NCI-H748 treated with DMSO at 0.1 percent for 48 hours (cell line): Measurements from ENCODE around the gene SUMO1.
A peak's percentile ranks its signal among the peaks of the same experiment; 100 is the strongest.
"Not testable (repeated sequence)": the region's sequence is repeated elsewhere in the genome, so short reads cannot be mapped to it uniquely, and the experiment has no call there.

Experiments used
- DNase-seq: peaks from one replicate; lab custom pipeline; 2025; lab: John Stamatoyannopoulos, UW

The SUMO1 gene

DNA sequence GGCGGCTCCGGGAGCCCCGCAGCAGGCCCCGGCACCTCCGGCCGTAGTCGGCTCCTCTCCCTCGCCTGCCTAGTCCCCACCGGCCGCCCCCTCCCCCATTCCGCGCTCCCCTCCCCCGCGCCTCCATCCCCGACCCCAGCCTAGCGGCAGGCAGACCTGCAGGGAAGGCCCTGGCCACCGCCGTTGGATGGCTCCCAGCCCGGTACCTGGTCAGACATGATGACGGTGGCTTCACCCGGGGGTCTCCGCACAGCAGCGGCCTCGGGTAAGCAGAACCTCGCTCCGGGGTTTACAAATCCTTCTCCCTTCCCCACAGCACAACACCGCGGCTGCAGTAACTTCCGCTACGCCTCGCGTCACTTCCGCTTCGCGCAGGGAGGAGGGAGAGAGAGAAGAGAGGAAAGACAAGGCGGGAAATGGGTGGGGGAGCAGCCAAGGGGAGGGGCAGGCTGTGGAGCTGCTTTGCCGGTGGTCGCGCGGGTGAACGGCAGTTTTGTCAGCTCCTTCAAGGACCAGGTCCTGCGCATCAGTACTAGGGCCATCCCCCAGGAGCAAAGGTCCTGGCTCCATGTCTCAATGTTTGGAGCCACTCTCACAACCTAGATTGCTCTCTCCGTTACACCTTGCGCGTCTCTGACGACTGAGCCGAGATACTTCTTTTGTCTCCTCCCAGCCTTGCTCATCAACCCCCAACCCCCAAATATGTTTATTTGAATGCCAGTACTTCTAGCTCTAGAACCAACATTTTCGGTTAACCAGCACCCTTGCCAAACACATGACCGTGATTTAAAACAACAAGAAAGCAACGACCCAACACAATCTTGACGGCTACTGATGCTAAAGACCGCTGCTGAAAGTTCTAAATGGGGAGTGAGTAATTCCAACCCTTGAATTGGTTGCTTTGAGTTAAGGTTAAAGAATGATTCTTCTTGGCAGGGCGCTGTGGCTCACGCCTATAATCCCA lies at the start of gene SUMO1:
SUMO1 (minus strand) TSS at position 364 of the 964 bp plus-strand sequence; CDS start at position 218, 146 bp downstream.
- DNase-seq: peak; percentile 86

DNA sequence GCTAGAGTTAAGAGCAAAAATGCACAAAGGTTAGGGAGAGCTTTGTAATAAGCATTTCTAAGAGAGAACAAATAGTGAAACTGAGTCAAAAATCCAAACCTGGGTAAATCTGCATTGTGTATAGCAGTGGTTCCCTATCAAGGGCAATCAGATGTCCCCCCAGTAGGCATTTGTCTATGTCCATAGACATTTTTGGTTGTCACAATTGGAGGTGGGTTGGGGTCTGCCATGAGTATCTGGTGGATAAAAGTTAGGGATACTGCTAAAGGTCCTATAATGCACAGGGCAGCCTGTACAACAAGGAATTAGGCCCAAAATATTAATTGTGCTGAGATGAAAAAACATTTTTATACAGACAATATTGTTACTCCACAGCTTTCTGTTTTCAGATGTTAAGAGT lies 48.2 kb upstream of the SUMO1 start:
- no peak for DNase-seq

DNA sequence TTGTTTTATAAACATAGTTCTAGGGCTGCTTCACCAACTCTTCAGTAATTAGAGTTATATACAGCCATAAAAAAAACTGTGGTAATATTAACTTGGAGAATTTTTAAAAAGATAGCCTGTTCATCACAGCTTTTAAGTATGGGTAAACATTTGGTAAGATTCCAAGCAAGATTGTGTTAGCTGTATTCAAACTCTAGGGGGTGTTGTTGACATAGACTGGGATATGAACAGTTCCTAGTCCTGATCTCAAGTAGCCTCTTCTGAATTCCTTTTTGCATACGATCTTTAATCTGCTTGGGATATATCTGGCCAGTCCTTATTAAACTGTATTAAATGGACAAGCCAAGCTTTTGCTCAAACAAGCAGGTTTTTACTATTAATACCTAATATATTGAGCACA lies 40.5 kb upstream of the SUMO1 start:
- peak; percentile 7 for DNase-seq

DNA sequence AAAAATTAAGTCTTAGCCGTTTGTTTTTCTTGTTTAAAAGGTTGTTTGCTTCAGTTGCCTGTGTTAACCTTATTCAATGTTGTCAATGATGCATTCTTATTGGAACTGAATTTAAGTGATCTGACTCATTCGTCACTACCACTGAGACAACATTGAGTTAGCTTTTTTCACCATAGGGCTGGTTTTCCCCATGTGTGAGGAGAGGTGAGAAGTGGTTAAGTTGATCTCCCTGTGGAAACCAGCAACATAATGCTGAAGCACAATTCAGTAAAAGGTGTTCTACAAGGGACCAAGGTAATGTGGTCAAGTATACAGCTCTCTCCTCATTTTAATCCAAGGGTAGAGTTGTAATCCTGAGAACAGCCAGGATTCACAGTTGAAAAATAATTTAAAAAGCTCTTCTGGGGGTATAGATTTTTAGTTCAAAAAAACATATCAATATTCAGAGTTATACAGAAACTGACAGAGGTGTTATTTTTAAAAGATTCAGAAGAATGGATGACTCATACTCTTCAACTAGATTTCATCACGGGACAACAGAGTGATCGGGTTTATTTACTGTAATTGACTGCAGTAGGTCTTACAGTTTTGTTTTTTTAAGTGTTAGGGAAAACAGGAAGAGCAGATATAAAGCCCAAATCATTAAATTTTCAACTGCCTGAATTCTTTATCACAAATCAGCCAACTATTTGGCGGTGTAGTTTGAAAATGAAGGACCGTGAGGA lies 39.8 kb upstream of the SUMO1 start:
- no peak for DNase-seq

GRCh38 chr2:202276078-202276720 lies 37.8 kb upstream of the SUMO1 start:
- not testable (repeated sequence) for DNase-seq

GRCh38 chr2:202270487-202270886 lies 32.1 kb upstream of the SUMO1 start:
- no peak for DNase-seq

- no peak for DNase-seq
Measured at GRCh38 chr2:202269585-202269984, 31.2 kb upstream of the SUMO1 start.

- peak; percentile 7 for DNase-seq
Measured at GRCh38 chr2:202267495-202267894, 29.1 kb upstream of the SUMO1 start.

GRCh38 chr2:202265467-202266277 lies 27.3 kb upstream of the SUMO1 start, which contains the start of gene NOP58:
Gene NOP58, plus strand, starts transcription at chr2:202265763. Its CDS starts 179 bp downstream, at chr2:202265942.
- DNase-seq: peak; percentile 87

- DNase-seq: no peak
Measured at GRCh38 chr2:202261531-202261930, 23.1 kb upstream of the SUMO1 start.

GRCh38 chr2:202251494-202251893 lies 13.1 kb upstream of the SUMO1 start:
- no peak for DNase-seq

DNA sequence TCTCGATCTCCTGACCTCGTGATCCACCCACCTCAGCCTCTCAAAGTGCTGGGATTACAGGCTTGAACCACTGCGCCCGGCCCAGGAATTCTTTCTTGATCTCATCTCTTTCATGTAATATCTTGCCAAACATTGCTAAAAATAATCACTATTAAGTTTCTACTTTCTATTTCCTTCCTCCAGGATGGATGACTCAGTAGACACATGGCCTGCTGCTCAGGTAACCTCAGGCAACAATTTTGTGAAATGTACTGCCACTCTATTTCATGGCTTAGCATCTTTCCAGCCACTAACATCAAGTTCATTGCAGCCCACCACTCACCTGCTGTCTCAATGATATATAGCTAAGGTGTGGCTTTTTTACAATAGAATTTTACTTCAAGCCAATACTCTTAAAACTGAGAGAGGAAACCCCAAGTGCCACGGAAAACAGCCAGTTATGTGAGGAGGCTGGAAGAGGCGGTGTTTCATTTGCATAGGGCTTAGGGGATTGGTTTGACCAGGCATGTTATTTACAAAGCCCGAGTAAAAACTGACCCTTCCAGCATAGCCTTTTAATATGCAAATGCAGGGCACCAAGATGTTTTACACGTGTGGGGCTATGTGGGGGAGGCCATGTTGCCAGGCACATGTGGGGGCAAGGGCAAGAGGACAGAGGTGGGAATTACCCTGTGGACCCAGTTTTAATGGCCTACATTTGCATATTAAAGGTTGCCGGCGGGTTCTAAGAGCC lies 11.3 kb upstream of the SUMO1 start:
- no peak for DNase-seq

- DNase-seq: not testable (repeated sequence)
Measured at GRCh38 chr2:202247710-202248109, 9.3 kb upstream of the SUMO1 start.

DNA sequence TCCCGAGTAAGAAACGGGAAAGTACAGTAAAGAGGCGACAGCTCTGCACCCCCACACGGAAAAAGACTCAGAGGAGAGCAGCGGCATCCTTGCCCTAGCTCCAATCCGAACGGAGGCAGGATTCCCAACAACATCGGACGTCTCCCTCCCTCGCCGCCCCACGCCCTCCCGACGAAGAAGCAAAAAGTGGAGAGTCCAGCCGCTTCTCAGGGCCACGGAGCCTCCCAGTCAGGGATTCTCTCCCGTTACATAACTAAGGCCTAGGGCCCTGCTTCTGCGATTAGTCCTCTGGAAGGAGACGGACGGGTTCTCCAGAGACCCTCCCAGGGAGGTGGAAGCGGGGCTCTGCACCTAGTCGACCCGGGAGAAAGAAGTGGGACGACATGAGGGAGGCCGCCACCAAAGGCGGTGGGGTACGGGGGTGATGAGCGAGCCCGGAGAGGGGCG lies 587 bp downstream of the SUMO1 start:
- peak; percentile 19 for DNase-seq

GRCh38 chr2:202221873-202222272 lies 16.5 kb downstream of the SUMO1 start:
- no peak for DNase-seq

- DNase-seq: no peak
Measured at GRCh38 chr2:202215179-202215578, 23.2 kb downstream of the SUMO1 start.

- no peak for DNase-seq
Measured at GRCh38 chr2:202208526-202208925, 29.9 kb downstream of the SUMO1 start.

- no peak for DNase-seq
Measured at GRCh38 chr2:202204855-202205254, 33.5 kb downstream of the SUMO1 start.

GRCh38 chr2:202203348-202203747 lies 35.0 kb downstream of the SUMO1 start:
- DNase-seq: no peak
